A549 (cell line): ENCODE results near the gene ASCC2.

ENCODE experiments used
- ESRRA ChIP-seq: fragments of 150-350 bp; IDR thresholded peaks from 2 replicates; pipeline ENCODE4 v1.6.1; 2014; ENCODE audit warnings: mild to moderate bottlenecking, low read length, borderline replicate concordance
- MAZ ChIP-seq: fragments of 150-350 bp; IDR thresholded peaks from 2 replicates; pipeline ENCODE4 v1.6.1; 2014; ENCODE audit warnings: antibody characterized with exemption, low read depth, low read length, borderline replicate concordance
- TF ChIP-seq, protein P1 (sequence below): fragments of >200 bp; sonication (Bioruptor Twin); formaldehyde crosslinking; IDR thresholded peaks from 3 replicates; pipeline ENCODE4 v1.5.1; 2016
- TF ChIP-seq, protein P2 (sequence below): fragments of 200-600 bp; sonication (generic); IDR thresholded peaks from 2 replicates; pipeline ENCODE4 v1.6.1; 2016; ENCODE audit warnings: antibody characterized with exemption, mild to moderate bottlenecking, moderate library complexity
- TF ChIP-seq, protein P3 (sequence below): fragments of 450-650 bp; IDR thresholded peaks from 2 replicates; pipeline ENCODE4 v1.6.1; 2014; ENCODE audit warnings: antibody characterized with exemption

GRCh38 chr22:29834046-29834445 is 4.0 kb downstream of the ASCC2 start:
- TF ChIP-seq ESRRA (no peak), MAZ (no peak)
- TF ChIP-seq, protein P1, sequence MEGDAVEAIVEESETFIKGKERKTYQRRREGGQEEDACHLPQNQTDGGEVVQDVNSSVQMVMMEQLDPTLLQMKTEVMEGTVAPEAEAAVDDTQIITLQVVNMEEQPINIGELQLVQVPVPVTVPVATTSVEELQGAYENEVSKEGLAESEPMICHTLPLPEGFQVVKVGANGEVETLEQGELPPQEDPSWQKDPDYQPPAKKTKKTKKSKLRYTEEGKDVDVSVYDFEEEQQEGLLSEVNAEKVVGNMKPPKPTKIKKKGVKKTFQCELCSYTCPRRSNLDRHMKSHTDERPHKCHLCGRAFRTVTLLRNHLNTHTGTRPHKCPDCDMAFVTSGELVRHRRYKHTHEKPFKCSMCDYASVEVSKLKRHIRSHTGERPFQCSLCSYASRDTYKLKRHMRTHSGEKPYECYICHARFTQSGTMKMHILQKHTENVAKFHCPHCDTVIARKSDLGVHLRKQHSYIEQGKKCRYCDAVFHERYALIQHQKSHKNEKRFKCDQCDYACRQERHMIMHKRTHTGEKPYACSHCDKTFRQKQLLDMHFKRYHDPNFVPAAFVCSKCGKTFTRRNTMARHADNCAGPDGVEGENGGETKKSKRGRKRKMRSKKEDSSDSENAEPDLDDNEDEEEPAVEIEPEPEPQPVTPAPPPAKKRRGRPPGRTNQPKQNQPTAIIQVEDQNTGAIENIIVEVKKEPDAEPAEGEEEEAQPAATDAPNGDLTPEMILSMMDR = no peak
- TF ChIP-seq, protein P2, sequence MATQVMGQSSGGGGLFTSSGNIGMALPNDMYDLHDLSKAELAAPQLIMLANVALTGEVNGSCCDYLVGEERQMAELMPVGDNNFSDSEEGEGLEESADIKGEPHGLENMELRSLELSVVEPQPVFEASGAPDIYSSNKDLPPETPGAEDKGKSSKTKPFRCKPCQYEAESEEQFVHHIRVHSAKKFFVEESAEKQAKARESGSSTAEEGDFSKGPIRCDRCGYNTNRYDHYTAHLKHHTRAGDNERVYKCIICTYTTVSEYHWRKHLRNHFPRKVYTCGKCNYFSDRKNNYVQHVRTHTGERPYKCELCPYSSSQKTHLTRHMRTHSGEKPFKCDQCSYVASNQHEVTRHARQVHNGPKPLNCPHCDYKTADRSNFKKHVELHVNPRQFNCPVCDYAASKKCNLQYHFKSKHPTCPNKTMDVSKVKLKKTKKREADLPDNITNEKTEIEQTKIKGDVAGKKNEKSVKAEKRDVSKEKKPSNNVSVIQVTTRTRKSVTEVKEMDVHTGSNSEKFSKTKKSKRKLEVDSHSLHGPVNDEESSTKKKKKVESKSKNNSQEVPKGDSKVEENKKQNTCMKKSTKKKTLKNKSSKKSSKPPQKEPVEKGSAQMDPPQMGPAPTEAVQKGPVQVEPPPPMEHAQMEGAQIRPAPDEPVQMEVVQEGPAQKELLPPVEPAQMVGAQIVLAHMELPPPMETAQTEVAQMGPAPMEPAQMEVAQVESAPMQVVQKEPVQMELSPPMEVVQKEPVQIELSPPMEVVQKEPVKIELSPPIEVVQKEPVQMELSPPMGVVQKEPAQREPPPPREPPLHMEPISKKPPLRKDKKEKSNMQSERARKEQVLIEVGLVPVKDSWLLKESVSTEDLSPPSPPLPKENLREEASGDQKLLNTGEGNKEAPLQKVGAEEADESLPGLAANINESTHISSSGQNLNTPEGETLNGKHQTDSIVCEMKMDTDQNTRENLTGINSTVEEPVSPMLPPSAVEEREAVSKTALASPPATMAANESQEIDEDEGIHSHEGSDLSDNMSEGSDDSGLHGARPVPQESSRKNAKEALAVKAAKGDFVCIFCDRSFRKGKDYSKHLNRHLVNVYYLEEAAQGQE = no peak
- TF ChIP-seq, protein P3, sequence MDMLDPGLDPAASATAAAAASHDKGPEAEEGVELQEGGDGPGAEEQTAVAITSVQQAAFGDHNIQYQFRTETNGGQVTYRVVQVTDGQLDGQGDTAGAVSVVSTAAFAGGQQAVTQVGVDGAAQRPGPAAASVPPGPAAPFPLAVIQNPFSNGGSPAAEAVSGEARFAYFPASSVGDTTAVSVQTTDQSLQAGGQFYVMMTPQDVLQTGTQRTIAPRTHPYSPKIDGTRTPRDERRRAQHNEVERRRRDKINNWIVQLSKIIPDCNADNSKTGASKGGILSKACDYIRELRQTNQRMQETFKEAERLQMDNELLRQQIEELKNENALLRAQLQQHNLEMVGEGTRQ = no peak
